HG02610 (cell line): ENCODE data around the gene SSTR5.

Source experiments
- ATAC-seq: cut with Tn5 transposase; IDR thresholded peaks from one replicate; pipeline ENCODE4 v1.9.1; 2021; ENCODE audit warnings: mild to moderate bottlenecking, moderate library complexity; ENCODE audit not compliant: unreplicated experiment

Gene SSTR5

DNA sequence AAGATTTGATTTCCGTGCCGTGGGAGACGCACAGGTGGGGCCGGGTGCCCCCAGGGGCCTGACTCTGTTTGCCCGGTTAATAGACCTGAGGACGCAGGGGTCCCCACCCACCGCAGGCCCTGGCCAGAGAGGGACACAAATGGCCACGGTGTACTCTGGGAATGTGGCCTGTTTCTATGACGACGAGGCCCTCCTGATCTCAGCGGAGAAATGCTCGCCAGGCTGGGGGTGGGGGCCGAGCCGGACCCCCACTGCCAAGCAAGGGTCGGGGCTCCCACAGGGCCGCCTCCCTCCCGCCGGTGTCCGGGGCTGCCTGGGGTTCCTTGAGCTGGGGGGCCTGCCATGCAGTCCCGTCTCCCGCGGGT, 48.0 kb downstream of the SSTR5 start:
- ATAC-seq, result no peak

DNA sequence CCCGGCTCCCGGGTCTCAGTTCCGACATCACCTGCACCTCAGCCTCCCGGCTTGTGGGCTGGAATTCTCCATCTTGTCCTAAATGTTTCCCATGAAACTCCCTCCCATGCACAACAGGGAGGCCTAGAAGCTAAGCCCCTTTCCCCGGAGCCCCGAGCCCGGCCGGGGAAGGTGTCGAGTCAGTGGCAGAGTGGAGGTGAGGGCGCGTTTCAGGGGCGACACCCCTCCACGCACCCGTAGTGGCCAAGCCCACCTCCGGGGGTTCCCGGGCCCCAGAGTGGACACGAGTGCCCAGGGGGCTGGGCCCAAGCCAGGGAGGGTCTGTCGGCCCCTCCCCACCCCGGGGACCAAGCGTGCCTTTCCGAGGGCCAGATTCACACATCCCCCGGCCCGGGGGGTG, 48.5 kb downstream of the SSTR5 start:
- ATAC-seq, result no peak

DNA sequence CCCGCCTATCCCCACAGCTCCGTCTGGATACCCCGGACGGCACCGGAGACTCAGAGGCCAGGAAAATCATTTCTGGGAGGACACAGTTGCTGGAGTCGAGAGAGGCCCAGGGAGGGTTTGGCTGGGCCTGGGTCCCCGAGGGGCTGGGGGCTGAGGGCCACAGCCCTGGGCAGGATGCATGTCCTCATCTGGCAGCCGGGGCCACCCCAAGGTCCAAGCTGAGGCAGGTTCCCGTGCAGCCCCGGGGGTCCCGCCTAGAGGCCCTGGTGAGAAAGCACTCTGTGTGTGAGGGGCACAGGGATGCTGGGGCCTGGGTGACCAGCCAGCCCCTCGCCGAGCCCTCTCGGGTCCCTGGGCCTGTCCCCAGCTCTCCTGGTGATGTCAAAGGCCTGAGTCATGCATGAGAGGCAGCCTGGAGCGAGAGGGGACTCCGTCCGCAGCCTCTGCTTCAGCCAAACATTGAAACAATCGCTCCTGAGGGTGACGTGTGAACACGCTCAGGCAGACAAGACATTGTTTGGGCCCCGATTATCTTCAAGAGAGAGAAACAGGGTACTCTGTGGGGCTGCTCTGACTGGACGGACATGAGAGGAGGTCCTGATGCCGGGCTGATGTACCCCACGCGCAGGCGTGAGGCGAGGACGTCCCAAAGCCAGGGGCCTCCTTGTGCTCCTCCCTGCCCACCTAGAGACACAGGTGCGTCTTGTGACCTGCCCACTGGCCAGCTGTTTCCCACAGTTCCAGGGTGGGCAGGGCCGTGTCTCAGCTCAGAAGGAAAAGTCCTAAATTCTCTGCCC, 49.3 kb downstream of the SSTR5 start:
- no peak for ATAC-seq

DNA sequence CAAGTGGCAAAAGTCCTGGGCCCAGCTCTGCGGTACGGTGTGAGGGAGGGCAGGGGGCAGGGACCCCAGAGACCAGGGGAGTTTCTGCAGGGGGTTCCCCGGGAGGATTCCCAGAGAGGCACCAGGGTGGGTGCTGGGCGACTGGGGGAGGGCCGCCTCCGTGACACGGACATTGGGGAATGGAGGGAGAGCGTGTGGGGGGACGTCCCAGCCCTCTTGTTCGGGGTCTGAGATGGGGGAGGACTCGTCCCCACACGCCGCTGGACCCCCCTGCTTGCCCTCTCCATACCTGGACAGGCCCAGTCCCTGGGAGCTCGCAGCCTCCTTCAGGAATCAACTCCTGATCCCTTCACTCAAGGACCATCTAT, 49.8 kb downstream of the SSTR5 start:
- ATAC-seq, result no peak

DNA sequence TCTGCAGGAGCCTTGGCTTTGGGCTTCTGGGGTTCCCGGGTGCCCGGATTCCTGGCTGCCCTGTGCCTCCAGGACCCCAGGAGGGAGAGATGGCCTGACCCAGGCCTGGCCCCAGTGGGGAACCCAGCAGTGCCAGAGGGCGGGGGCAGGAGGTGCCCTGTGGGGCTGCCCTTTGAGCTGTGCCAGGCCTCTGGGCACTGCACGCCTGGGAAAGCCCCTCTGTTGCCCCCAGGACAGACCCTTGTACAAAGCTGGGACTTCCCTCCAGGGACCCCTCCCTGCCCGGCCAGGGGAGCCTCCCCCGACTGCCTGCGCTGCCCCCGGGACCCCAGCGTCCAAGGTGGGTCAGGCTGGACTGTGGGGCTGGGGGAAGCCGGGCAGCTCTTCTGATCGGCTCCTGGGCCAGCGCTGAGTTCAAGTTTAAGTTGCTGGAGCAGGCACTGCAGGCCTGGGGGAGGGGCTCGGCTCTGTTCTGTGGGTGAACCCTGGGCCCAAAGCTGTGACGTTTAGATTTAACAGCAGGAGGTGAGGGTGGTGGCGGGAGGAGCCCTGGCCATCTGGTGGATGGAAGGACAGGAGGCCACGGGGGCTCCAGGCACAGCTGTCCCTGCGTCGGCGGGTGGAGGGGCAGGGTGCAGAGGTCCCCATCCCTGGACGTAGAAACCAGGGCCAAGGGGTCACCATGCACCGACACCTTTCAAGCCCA, 51.1 kb downstream of the SSTR5 start:
- ATAC-seq, result no peak

DNA sequence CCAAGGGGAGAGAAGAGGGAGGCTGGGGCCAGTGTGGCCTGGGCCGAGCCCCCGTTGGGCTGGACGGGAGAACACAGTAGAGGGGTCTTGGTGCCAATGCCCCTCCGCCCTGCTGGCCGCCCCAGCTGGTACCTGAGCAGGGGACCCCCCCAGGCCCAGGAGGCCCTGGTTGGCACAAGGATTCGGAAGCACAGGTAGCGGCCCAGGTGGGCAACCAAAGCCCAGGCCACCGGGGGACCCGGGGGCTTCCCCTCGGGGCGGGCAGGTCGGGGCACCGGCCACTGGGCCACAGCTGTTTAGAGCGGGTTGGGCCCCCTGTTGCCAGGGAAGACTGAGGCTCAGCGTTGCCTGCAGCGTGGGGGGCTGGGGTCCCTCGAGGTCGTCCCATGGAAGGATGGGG, 51.7 kb downstream of the SSTR5 start:
- ATAC-seq, result no peak

DNA sequence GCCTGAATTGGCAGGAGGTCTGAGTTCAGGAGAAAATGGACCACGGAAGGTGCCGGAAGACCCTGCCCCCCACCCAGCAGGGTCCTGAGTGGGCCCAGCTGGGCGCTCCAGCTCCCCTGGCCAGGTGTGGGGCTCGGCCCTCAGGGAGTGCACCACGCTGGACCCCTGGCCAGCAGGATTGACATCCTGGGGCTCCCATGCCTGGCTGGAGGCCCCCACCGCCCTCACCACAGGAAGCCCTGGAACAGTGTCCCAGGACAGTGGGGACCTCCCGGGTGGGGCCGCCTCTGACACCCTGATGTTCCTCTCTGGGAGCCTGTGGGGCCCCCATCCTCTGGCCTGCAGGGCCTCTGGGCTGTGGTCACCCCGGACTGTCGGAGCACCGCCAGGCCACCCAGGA, 52.2 kb downstream of the SSTR5 start:
- no peak for ATAC-seq

DNA sequence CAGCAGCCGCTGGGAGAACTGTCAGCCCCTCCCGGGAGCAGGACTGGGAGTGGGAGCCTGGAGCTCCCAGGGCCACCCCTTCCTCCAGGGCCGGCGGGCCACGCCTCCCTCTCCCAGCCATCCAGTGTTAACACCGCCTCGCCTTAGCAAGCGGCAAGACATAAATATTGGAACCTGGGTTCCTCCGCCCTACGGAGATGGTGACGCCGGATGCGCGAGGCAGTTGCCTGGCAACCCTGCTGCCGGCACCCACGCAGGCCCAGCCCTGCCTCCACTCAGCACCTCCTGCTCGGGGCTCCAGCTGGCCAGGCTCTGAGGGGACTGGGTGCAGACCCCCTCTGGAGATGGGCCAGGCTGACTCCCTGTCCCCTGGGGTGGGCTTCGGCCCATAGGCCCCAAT, 52.9 kb downstream of the SSTR5 start:
- ATAC-seq, result no peak

DNA sequence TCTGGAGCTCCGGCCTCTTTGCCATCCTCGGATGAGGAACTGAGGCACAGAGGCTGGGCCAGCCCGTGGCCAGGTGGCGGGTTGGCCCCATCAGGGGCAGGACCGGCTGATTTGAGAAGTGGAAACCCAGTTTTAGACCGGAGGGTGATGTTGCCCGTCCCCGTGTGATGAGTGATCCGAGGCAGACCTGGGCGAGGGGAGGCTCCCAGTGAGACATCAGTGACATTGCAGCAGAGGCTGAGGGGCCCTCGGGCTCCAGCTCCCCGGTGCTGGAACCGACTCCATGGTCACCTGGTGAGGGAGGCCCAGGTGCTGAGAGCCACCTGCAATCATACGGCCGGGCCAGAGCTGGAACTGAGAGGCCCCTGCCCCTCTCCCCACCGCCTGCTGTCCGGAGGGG, 53.5 kb downstream of the SSTR5 start:
- ATAC-seq, result no peak

DNA sequence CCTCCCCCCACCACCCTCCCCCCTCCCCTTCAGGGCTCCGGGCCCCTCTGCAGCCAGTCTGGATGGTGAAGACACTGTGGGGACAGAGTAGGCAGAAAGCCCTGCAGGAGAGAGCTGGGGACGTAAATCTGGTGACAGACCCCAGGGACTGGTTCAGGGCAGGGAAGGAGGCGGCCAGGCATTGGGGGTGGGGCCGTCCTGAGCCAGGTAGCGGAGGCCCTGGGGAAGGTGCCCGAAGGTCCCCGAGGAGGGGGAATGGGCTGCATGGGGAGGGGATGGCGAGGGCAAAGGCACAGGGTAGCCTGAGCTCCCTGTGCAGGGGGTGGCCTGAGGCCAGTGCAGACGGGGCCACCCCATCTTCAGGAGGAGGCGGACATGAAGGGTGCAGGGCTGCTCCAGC, 54.0 kb downstream of the SSTR5 start:
- ATAC-seq, result no peak

DNA sequence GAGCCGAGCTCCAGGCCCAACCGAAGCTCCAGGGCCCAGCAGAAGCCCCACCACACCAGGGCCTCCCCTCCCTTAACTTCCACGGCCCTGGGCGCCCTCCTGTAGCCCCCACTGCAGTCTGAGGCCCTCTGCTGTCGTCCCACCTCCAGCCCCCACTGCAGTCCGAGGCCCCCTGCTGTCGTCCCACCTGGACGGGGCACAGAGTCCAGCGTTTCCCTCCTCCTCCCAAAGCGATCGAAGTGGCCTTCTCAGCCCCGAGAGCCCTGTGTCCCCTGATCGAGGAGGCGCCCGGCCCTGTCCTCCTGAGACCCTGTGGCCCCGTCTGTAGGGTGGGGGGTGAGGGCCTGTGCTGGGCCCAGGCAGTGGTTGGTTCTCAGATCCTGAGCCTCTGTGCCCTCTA, 54.6 kb downstream of the SSTR5 start:
- ATAC-seq, result no peak

DNA sequence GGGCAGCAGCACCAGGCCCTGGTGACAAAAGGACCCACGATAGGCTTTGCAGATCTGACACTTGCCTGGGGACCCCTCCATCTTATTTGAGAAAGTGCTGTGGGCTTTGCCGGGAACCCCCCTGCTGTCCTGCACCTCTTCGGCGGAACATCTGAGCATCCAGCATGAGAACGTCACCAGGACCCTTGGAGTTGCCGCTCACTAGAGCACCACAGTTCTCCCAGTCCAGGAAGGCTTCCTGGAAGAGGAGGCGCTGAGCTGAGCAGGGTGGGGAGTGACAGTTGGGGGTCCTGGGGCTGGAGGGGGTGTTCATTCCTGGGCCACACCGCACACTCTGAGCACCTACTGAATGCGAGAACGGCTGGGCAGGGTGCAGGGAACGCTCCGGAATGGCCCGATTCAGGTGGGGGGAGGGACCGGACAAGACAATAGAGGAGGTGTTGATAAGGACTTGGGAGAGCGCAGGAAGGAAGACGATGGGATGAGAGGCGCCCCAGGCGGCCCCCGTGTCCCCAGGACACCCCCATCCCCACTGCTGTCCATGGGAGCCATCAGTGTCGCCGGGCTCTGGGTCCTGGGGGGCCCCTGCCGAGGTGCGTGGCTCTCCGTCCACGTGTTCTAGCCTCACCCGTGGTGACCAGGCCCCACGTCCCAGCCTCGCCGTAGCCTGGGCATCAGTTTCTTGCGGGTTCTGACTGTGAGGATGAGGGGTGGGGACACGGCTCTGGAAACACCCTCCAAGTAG, 55.6 kb downstream of the SSTR5 start:
- no peak for ATAC-seq

DNA sequence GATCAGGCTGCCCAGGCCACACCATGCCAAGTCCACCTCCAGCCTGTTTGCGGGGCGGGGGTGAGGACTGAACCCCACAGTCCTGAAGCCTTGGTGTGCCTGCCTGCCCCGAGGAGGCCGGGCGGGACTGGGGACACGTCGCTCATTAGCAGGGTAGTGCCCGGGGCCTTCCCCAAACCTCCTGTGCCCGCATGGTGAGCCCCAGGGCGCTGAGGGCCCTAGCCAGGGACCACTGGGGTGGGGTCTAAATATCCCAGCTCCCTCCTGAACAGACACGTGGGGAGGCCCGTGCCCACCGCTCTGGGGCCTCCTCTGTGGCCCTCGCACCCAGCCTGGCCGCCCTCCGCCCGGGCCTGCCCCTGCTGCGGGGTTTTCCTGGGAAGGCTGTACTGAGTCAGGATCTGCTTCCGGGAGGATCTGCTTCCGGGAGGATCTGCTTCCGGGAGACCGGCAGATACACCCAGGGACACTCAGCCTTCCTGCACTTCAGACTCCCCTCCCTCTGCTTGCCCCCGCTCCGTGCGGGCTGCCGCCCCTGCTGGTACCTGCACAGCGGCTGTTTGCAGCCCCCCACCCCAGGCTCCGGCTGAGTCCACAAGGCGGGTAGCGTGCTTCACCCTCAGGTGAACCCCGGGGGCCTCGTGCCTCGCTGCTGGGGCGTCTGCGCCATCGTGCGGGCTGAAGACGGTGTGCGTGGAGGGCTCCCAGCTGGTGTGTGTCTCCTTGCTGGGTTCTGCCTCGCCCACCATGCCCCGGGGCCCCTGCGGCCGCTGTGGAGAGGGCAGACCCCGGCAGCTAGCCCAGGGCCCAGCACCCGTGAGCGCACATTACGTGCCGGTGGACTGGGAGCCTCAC, 56.8 kb downstream of the SSTR5 start:
- no peak for ATAC-seq

DNA sequence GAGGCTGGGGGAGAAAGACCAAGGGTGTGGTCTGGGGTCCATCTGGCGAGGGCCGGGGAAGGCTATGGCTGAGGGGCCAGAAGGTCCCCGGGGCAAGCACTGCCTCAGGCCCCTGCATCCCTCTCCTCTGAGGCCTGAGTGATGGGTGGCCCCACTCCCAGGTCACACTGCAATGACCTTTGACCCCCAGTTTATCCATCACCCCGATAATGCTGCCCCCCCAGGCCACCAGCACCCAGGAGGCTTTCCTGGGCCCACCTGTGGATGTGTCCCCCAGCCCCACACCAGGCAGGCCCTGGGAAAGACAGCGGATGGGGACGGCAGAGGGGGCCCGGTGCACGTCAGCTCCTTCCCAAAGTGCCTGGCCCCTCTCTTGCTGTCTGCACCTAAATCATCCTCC, 57.8 kb downstream of the SSTR5 start:
- no peak for ATAC-seq
